Adrenal gland (tissue), 12 donors: ENCODE results near the gene BCL2L11. TPM values are rescaled to one million over a fixed set of nuclear protein-coding genes. Genes with fewer than 3 reads are reported as not detected.

Experiments
- DNase-seq, 7 donors: peaks; one replicate each; pipeline ENCODE4 v3.0.0-alpha.2; 2019 to 2020
- H3K27ac ChIP-seq, 5 donors: fragments of 200-600 bp; sonication (generic) in 4 of 5; 1 replicate in 3 of 5; 2 replicates in 2 of 5; pipeline versions ENCODE4 v1.5.1 to v1.8.0; 2016 to 2020; ENCODE audit warnings: mild to moderate bottlenecking in 1 of 5
- H3K27me3 ChIP-seq: fragments of 200-600 bp; 2 replicates; pipeline ENCODE4 v1.8.0; 2021
- H3K36me3 ChIP-seq, 2 donors: fragments of 200-600 bp; replicated peaks in 1 of 2; 1 replicate in 1 of 2; 2 replicates in 1 of 2; pipeline versions ENCODE4 v1.5.1 to v1.8.0; 2018 to 2022
- H3K4me1 ChIP-seq, 2 donors: fragments of 200-600 bp; replicated peaks in 1 of 2; 1 replicate in 1 of 2; 2 replicates in 1 of 2; pipeline versions ENCODE4 v1.5.1 to v1.8.0; 2018 to 2021
- H3K4me3 ChIP-seq, 4 donors: fragments of 200-600 bp; sonication (generic) in 3 of 4; one replicate each; pipeline ENCODE4 v1.5.1; 2016 to 2018
- H3K9me3 ChIP-seq, 3 donors: fragments of 200-600 bp; sonication (generic) in 1 of 3; replicated peaks in 1 of 3; 1 replicate in 2 of 3; 2 replicates in 1 of 3; pipeline versions ENCODE4 v1.5.1 to v1.8.0; 2016 to 2021
- CTCF ChIP-seq, 6 experiments: fragments of 450-650 bp in 4 of 6; fragments of 200-600 bp in 2 of 6; sonication (generic) in 1 of 6; IDR thresholded peaks; 1 replicate in 5 of 6; 2 replicates in 1 of 6; pipeline versions ENCODE4 v1.5.1 to v1.8.0; 2016 to 2021; ENCODE audit warnings: antibody characterized with exemption in 6 of 6, mild to moderate bottlenecking in 2 of 6, moderate library complexity in 1 of 6
- POLR2A ChIP-seq, 2 donors: fragments of 450-650 bp; IDR thresholded peaks; one replicate each; pipeline ENCODE4 v1.6.1; 2017; ENCODE audit warnings: antibody characterized with exemption in 2 of 2, mild to moderate bottlenecking in 2 of 2, moderate library complexity in 1 of 2
- WGBS, 4 donors: extraction: QIAGEN DNeasy Blood & Tissue Kit in 2 of 4; methylation state at CpG; one replicate each; pipeline versions ENCODE4 v1.1.5 to v1.1.7; 2013 to 2017; 5-methylcytosine and 5-hydroxymethylcytosine counted together
- intact Hi-C, 2 donors: fragments of 100-400 bp; cut with DNase I; formaldehyde crosslinking; loops; one replicate each; pipeline versions ENCODE4 v1.14.1 to v1.15.0; 2022 to 2023
- polyA plus RNA-seq, 3 donors: library from polyadenylated mRNA; stranded (reverse); fragments of 200-250 nt in 2 of 3; fragments of 350-450 nt in 1 of 3; fragmentation: Illumina TruSeq in 1 of 3; extraction: RNeasy Lipid Tissue Mini Kit (QIAGEN cat#74804) in 1 of 3; gene quantifications; one replicate each; pipeline ENCODE4 v1.2.3, GENCODE V29; 2013 to 2014
- total RNA-seq, 9 donors: library from RNA; depleted of rRNA in 4 of 9; stranded (reverse); fragments of >200 nt in 4 of 9; fragments of 120-200 nt in 1 of 9; fragmentation: NEBNext Ultra II Directional in 1 of 9; extraction: Animal tissue kit (Norgen Biotek cat#: 25700) in 1 of 9; gene quantifications; one replicate each; pipeline versions ENCODE4 v1.1.0 to v1.2.4, GENCODE V29; 2013 to 2023
- donor health status: healthy with polysubstance abuse.
- donor health status: Bipolar disorder and iron deficiency.
- donor health status: DM: yes; HTN: yes; CAD: no.
- donor health status: DM: no; HTN: no; CAD: no.
- donor health status: DM: no; HTN: no; CAD: no.
- donor health status: DM: yes; HTN: yes; CAD: no.

The BCL2L11 gene
- total and polyA plus RNA-seq, 12 donors: 2.5 to 165 (median 15.7) TPM

DNA sequence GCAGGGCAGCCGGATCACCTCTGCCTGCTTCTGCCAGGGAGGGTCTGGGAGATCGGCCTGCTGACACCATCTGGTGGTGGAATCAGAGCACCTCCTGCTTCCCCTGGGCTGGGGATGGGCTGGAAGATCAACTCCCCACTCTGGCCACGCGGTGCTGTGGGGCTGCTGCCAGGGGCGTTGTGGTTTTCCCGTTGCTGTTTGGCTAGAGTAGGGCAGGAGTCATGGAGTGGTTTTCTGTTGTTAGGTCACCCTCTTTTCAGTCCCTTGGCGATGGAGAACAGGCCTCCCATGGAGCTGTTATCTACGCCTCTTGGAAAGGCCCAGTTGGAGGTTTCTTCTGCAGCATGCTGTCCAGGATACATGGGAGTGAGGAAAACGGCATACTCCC, 15.2 kb downstream of the BCL2L11 start:
- intact Hi-C loops: no loop called here
- no peak for DNase-seq
- WGBS, 4 donors: 76 to 90% (median 85%) methylated on average over 8 to 9 of the region's 9 CpGs

DNA sequence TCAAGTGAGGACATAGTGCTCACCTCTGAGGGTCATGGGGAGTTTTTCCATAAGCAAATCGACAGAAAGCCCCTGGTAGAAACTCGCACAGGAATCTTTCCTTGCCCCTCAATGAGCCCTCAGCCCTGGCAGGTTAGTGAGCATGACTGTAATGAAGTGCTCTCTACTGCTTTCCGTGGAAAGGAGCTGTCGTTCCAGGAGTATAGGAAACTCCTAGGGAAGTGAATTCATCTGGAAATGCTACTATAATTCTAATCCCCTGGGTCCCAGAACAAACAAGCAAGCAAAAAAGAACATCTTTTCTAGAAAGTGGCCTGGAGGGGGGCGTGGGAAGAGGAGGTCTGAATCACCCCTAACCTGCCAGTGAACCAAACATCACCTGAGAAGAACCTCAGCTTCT, 18.1 kb downstream of the BCL2L11 start:
- no peak overlapping the region for H3K27ac ChIP-seq
- H3K27me3 ChIP-seq: no peaks in the 10 kb centered on the region
- H3K9me3 ChIP-seq: no peaks in the 10 kb centered on the region
- TF ChIP-seq CTCF (IDR thresholded peaks at IDR 0.05) (no peak), POLR2A (IDR thresholded peaks at IDR 0.05) (no peak)
- no peaks in the 10 kb centered on the region for H3K36me3 ChIP-seq
- H3K4me1 ChIP-seq: peaks cover 7% of the 10 kb centered on the region in 2 donors
- no peak for DNase-seq
- intact Hi-C loops: no loop called here
- no peak overlapping the region for H3K4me3 ChIP-seq
- 85 to 92% (median 89%) methylated on average over 3 to 5 of the region's 5 CpGs for WGBS, 4 donors

More for the DNA sequence above, 15.2 kb downstream of the BCL2L11 start:
- peaks cover 0 to 10% of the 10 kb centered on the region in 2 donors for H3K4me1 ChIP-seq
- H3K27ac ChIP-seq: no peak overlapping the region
- no peak for TF ChIP-seq CTCF (IDR thresholded peaks at IDR 0.05)
- TF ChIP-seq POLR2A (IDR thresholded peaks at IDR 0.05): no peak
- H3K9me3 ChIP-seq: no peaks in the 10 kb centered on the region
- no peak overlapping the region for H3K4me3 ChIP-seq
- H3K27me3 ChIP-seq: no peaks in the 10 kb centered on the region
- H3K36me3 ChIP-seq: no peaks in the 10 kb centered on the region

- H3K4me3 ChIP-seq: no peak overlapping the region
- no peak overlapping the region for H3K27ac ChIP-seq
- H3K4me1 ChIP-seq: peaks cover 9 to 15% of the 10 kb centered on the region in 2 donors
- intact Hi-C loops: no loop called here
- H3K36me3 ChIP-seq: no peaks in the 10 kb centered on the region
- no peaks in the 10 kb centered on the region for H3K27me3 ChIP-seq
- DNase-seq: no peak
- WGBS, 4 donors: 78 to 86% (median 83%) methylated on average over 12 of the region's 12 CpGs
- TF ChIP-seq CTCF (IDR thresholded peaks at IDR 0.05) (no peak), POLR2A (IDR thresholded peaks at IDR 0.05) (no peak)
- no peaks in the 10 kb centered on the region for H3K9me3 ChIP-seq
Measured at GRCh38 chr2:111139637-111140317, 19.1 kb downstream of the BCL2L11 start.

DNA sequence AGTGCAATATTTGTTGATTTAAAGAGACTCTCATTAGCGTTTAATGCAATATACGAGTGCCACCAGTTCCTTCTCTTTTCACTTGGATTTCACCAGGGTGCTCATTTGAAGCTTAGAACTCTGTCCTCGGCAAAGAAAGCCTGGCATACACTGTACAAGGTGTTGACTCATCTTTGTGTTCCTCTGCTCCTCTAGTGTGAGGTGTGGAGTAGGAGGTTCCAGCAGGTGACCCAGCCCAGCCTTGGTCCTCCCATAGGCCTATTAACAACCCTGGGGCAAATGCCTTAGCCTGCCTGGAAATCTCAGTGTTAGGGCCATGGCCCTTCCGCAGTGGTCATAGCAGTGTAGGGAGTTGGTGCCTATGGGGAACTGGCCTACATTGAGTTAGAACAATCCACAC, 20.1 kb downstream of the BCL2L11 start:
- intact Hi-C loops: no loop called here
- peaks cover 9 to 15% of the 10 kb centered on the region in 2 donors for H3K4me1 ChIP-seq
- H3K4me3 ChIP-seq: no peak overlapping the region
- no peak overlapping the region for H3K27ac ChIP-seq
- whole genome bisulfite sequencing, 4 donors: 94 to 97% (median 95%) methylated on average over 4 of the region's 4 CpGs
- TF ChIP-seq CTCF (IDR thresholded peaks at IDR 0.05): no peak
- no peak for TF ChIP-seq POLR2A (IDR thresholded peaks at IDR 0.05)
- no peak for DNase-seq
- no peaks in the 10 kb centered on the region for H3K27me3 ChIP-seq
- H3K9me3 ChIP-seq: no peaks in the 10 kb centered on the region
- no peaks in the 10 kb centered on the region for H3K36me3 ChIP-seq
